ENCODE data around the gene SPN. TPM values are rescaled to one million over a fixed set of nuclear protein-coding genes. Genes with fewer than 3 reads are reported as not detected.
"Not testable (repeated sequence)": the region's sequence is repeated elsewhere in the genome, so short reads cannot be mapped to it uniquely, and the experiment has no call there.

Gene SPN
- total and polyA plus RNA-seq, 2 experiments from 2014 or later, result 0.03 to 0.05 TPM

DNA sequence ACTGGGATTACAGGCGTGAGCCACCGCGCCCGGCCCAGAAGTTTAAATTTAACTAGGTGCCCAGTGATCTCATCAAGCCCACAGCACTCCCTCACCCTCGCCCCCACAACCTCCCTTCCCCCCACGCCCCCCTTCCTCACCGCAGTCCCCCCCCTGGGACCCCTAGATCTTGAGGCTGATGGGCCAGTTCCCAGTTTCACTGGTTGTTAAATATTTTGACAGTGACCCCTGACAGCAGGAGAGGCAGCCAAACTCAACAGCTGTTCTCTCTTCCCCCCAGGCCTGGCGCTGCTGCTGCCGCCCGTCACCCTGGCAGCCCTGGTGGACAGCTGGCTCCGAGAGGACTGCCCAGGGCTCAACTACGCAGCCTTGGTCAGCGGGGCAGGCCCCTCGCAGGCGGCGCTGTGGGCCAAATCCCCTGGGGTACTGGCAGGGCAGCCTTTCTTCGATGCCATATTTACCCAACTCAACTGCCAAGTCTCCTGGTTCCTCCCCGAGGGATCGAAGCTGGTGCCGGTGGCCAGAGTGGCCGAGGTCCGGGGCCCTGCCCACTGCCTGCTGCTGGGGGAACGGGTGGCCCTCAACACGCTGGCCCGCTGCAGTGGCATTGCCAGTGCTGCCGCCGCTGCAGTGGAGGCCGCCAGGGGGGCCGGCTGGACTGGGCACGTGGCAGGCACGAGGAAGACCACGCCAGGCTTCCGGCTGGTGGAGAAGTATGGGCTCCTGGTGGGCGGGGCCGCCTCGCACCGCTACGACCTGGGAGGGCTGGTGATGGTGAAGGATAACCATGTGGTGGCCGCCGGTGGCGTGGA lies 31.5 kb downstream of the SPN start:
- Histone ChIP-seq H3K4me1 (ENCODE audit: insufficient read depth) (no peaks in the 10 kb centered on the region), H3K9me3 (ENCODE audit: low read depth) (no peaks in the 10 kb centered on the region), H3K9me2 (replicated peaks; ENCODE audit: insufficient read depth) (no peaks in the 10 kb centered on the region), H3K79me2 (peaks cover 47% of the 10 kb centered on the region), H2AFZ (no peak overlapping the region), H3K27ac (no peak overlapping the region), H3K4me3 (no peak overlapping the region), H3K36me3 (replicated peaks; ENCODE audit: insufficient read depth, low read depth) (no peaks in the 10 kb centered on the region), H3K4me2 (no peak overlapping the region), H3K27me3 (no peaks in the 10 kb centered on the region), H4K20me1 (ENCODE audit: insufficient read depth, poor library complexity, severe bottlenecking) (peaks cover 46% of the 10 kb centered on the region)
- no peak for TF ChIP-seq EZH2phosphoT487 (IDR thresholded peaks at IDR 0.05; ENCODE audit: low read depth, severe bottlenecking, unreplicated experiment)
- TF ChIP-seq, protein P1, sequence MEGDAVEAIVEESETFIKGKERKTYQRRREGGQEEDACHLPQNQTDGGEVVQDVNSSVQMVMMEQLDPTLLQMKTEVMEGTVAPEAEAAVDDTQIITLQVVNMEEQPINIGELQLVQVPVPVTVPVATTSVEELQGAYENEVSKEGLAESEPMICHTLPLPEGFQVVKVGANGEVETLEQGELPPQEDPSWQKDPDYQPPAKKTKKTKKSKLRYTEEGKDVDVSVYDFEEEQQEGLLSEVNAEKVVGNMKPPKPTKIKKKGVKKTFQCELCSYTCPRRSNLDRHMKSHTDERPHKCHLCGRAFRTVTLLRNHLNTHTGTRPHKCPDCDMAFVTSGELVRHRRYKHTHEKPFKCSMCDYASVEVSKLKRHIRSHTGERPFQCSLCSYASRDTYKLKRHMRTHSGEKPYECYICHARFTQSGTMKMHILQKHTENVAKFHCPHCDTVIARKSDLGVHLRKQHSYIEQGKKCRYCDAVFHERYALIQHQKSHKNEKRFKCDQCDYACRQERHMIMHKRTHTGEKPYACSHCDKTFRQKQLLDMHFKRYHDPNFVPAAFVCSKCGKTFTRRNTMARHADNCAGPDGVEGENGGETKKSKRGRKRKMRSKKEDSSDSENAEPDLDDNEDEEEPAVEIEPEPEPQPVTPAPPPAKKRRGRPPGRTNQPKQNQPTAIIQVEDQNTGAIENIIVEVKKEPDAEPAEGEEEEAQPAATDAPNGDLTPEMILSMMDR (IDR thresholded peaks at IDR 0.05; ENCODE audit: poor library complexity), result no peak
- TF ChIP-seq EZH2 (IDR thresholded peaks at IDR 0.05; ENCODE audit: borderline replicate concordance), result no peak
- 93% methylated on average over 23 of the region's 41 CpGs for WGBS (ENCODE audit: low lambda C conversion rate, missing lambda C conversion rate)
- no peak for DNase-seq (ENCODE audit: low spot score)

DNA sequence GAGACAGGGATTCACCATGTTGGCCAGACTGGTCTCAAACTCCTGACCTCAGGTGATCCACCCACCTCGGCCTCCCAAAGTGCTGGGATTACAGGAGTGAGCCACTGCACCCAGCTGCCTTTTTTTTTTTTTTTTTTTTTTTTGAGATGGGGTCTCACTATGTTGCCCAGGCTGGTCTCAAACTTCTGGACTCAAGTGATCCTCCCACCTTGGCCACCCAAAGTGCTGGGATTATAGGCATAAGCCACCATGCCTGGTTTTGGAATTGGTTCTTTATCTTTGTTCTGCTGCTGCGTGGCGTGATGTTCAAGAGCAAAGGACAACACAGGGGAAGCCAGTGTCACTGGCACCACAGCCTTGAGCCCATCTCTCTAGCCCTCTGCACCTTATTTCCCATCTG lies 32.6 kb downstream of the SPN start:
- not testable (repeated sequence) for H3K9me3 ChIP-seq (ENCODE audit: low read depth); H3K27me3 ChIP-seq; H3K36me3 ChIP-seq (replicated peaks; ENCODE audit: insufficient read depth, low read depth); H3K4me1 ChIP-seq (ENCODE audit: insufficient read depth); H3K9me2 ChIP-seq (replicated peaks; ENCODE audit: insufficient read depth); H3K27ac ChIP-seq; H3K4me2 ChIP-seq; H3K4me3 ChIP-seq; H2AFZ ChIP-seq; DNase-seq (ENCODE audit: low spot score)
- WGBS (ENCODE audit: low lambda C conversion rate, missing lambda C conversion rate), result 97% methylated on average over 3 of the region's 3 CpGs
- Histone ChIP-seq H4K20me1 (ENCODE audit: insufficient read depth, poor library complexity, severe bottlenecking) (peaks cover 35% of the 10 kb centered on the region), H3K79me2 (peaks cover 36% of the 10 kb centered on the region)

DNA sequence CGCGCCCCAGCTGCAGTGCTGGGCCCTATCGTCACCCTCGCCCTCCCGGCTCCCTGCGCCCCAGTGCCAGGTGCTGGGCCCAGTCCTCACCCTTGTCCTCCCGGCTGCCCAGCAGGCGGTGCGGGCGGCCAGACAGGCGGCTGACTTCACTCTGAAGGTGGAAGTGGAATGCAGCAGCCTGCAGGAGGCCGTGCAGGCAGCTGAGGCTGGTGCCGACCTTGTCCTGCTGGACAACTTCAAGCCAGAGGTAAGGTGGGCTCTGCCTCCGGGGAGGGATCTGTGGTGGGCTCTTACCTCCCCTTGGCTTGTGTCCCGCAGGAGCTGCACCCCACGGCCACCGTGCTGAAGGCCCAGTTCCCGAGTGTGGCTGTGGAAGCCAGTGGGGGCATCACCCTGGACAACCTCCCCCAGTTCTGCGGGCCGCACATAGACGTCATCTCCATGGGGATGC lies 33.9 kb downstream of the SPN start:
- no peak overlapping the region for H3K4me2 ChIP-seq
- H4K20me1 ChIP-seq (ENCODE audit: insufficient read depth, poor library complexity, severe bottlenecking), result peaks cover 25% of the 10 kb centered on the region
- no peak overlapping the region for H2AFZ ChIP-seq
- DNase-seq (ENCODE audit: low spot score), result no peak
- H3K4me3 ChIP-seq, result no peak overlapping the region
- 95% methylated on average over 21 of the region's 21 CpGs for WGBS (ENCODE audit: low lambda C conversion rate, missing lambda C conversion rate)
- H3K27me3 ChIP-seq, result no peaks in the 10 kb centered on the region
- H3K9me2 ChIP-seq (replicated peaks; ENCODE audit: insufficient read depth), result no peaks in the 10 kb centered on the region
- peaks cover 24% of the 10 kb centered on the region for H3K79me2 ChIP-seq
- no peaks in the 10 kb centered on the region for H3K36me3 ChIP-seq (replicated peaks; ENCODE audit: insufficient read depth, low read depth)
- H3K4me1 ChIP-seq (ENCODE audit: insufficient read depth), result no peaks in the 10 kb centered on the region
- H3K27ac ChIP-seq, result no peak overlapping the region
- TF ChIP-seq, protein P1 (IDR thresholded peaks at IDR 0.05; ENCODE audit: poor library complexity), result no peak
- TF ChIP-seq EZH2 (IDR thresholded peaks at IDR 0.05; ENCODE audit: borderline replicate concordance) (no peak), EZH2phosphoT487 (IDR thresholded peaks at IDR 0.05; ENCODE audit: low read depth, severe bottlenecking, unreplicated experiment) (no peak)
- H3K9me3 ChIP-seq (ENCODE audit: low read depth), result no peaks in the 10 kb centered on the region

DNA sequence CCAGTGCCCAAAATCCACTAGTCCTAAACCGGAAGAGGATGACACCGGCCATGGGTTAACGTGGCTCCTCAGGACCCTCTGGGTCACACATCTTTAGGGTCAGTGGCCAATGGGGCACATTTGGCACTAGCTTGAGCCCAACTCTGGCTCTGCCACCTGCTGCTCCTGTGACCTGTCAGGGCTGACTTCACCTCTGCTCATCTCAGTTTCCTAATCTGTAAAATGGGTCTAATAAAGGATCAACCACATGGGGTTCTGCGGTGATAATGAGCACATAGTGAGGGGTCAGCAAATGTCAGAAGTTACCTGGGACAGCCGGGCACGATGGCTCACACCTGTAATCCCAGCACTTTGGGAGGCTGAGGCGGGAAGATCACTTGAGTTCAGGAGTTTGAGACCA lies 34.3 kb downstream of the SPN start:
- Histone ChIP-seq H2AFZ (no peak overlapping the region), H3K79me2 (peaks cover 19% of the 10 kb centered on the region), H3K27me3 (no peaks in the 10 kb centered on the region), H3K9me3 (ENCODE audit: low read depth) (no peaks in the 10 kb centered on the region), H3K4me2 (no peak overlapping the region), H3K4me3 (no peak overlapping the region), H4K20me1 (ENCODE audit: insufficient read depth, poor library complexity, severe bottlenecking) (peaks cover 20% of the 10 kb centered on the region), H3K27ac (no peak overlapping the region), H3K9me2 (replicated peaks; ENCODE audit: insufficient read depth) (no peaks in the 10 kb centered on the region), H3K36me3 (replicated peaks; ENCODE audit: insufficient read depth, low read depth) (no peaks in the 10 kb centered on the region), H3K4me1 (ENCODE audit: insufficient read depth) (no peaks in the 10 kb centered on the region)
- TF ChIP-seq, protein P1 (IDR thresholded peaks at IDR 0.05; ENCODE audit: poor library complexity), result no peak
- TF ChIP-seq EZH2 (IDR thresholded peaks at IDR 0.05; ENCODE audit: borderline replicate concordance) (no peak), EZH2phosphoT487 (IDR thresholded peaks at IDR 0.05; ENCODE audit: low read depth, severe bottlenecking, unreplicated experiment) (no peak)
- 96% methylated on average over 7 of the region's 7 CpGs for WGBS (ENCODE audit: low lambda C conversion rate, missing lambda C conversion rate)
- no peak for DNase-seq (ENCODE audit: low spot score)

Measured in hepatocyte (in vitro differentiated cells).